ENCODE results near the gene TMPRSS2.

Gene TMPRSS2

GRCh38 chr21:41510500-41510899 lies 2.5 kb upstream of the TMPRSS2 start:
- no peak for FAIRE-seq
- no peak for DNase-seq (ENCODE audit: low spot score)

- FAIRE-seq (no peak), DNase-seq (ENCODE audit: low spot score) (no peak)
Measured at GRCh38 chr21:41509733-41510132, 1.8 kb upstream of the TMPRSS2 start.

DNA sequence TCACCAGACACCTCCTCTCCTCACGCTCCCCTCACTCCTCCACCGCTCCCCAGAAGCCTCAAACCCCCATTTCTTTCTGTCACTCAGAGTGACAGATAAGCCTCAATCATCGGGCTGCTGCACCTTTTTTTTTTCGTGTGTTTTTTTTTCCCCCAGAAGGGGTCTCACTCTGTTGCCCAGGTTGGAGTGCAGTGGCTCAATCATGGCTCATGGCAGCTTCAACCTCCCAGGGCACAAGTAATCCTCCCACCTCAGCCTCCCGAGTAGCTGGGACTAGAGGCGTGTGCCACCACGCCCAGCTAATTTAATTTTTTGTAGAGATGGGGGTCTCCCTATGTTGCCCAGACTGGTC lies 1.2 kb upstream of the TMPRSS2 start:
- no peak for FAIRE-seq

GRCh38 chr21:41508415-41509144 lies 622 bp upstream of the TMPRSS2 start:
- FAIRE-seq (no peak), DNase-seq (ENCODE audit: low spot score) (no peak)

More for the DNA sequence above, 1.2 kb upstream of the TMPRSS2 start:
- no peak for DNase-seq (ENCODE audit: low spot score)

DNA sequence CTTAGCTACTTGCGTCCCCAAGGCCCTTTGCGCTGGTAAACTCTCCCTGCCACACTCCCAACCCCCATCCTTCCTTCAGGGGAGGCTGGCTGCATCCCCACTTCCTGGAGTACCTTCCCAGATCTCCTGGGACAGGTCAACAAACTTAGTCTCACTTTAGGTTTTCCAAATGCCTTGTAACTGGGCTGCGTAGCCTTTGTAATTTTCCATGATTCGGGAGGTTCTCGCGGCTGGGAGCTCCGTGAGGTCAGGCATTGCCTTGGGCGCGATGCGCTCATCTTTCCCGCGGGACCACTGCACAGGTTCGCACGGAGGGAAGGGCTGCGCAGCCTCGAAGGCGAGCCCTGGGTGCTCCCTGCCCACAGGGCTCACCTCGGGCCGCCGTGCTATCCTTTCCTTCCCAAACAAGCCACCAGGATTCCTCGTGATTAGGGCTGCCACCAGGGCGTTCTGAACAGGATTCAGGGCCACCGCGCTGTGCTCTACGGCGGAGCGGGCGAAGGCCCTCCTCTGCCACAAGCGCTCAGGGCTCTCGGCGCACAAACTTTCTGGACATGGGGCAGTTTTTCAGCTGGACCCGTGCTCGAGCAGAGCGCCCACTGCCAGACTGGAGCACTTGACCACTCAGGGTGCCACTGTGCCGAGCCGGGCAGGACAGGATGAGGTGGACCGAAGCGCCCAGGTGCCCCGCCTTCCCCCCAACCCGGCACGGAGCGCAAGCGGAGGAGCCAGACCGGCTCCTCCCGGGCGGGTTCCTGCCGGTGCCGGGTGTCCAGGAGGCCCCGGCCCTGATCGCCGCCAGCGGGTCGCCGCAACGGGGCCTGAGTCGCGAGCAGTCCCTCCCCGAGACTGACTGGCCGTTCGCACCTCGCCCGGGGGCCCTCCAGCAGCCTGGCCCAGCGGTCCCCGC lies 1.1 kb downstream of the TMPRSS2 start:
- FAIRE-seq (no peak), DNase-seq (ENCODE audit: low spot score) (no peak)

- DNase-seq (ENCODE audit: low spot score) (no peak), FAIRE-seq (no peak)
Measured at GRCh38 chr21:41506005-41506594, 1.9 kb downstream of the TMPRSS2 start.

DNA sequence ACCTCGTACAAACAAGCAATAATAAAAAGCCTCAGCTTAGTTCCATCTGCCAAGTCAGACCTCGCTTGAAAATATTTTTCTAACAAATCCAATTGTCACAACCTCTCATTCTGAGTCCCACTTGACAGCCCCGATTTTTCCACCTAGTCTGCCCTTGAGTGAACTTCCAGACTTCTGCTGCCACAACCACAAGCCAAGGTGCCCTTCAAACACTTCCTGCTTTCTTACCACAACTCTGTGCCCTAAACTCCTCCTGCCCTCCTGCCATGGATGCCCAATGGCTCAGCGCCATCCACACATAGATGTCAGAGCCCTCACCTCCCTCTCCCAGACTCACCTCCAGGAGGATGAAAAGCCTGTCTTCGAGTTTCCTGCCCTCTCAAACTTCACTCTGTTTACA lies 3.9 kb downstream of the TMPRSS2 start:
- FAIRE-seq (no peak), DNase-seq (ENCODE audit: low spot score) (no peak)

DNA sequence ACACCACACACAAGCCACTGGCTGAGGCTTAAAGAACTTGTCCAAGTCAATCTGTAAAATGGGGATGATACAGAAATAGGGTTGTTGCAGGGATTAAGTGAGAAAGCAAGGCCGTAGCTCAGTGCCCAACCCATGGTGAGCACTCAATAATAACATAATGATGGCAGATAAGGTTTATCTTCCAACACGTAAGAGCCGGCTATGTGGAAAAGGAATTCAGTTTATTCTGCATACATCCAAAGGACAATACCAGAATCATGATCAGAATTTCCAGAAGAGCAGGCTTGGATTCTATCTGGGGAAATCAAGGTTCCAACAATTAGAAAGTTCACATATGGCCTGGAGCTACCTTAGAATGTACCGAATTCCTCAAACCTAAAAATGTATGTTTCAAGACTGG lies 4.6 kb downstream of the TMPRSS2 start:
- DNase-seq (ENCODE audit: low spot score) (no peak), FAIRE-seq (no peak)

- FAIRE-seq, result no peak
- no peak for DNase-seq (ENCODE audit: low spot score)
Measured at GRCh38 chr21:41501919-41502318, 6.0 kb downstream of the TMPRSS2 start.

GRCh38 chr21:41500931-41501381 lies 7.0 kb downstream of the TMPRSS2 start:
- no peak for FAIRE-seq
- no peak for DNase-seq (ENCODE audit: low spot score)

DNA sequence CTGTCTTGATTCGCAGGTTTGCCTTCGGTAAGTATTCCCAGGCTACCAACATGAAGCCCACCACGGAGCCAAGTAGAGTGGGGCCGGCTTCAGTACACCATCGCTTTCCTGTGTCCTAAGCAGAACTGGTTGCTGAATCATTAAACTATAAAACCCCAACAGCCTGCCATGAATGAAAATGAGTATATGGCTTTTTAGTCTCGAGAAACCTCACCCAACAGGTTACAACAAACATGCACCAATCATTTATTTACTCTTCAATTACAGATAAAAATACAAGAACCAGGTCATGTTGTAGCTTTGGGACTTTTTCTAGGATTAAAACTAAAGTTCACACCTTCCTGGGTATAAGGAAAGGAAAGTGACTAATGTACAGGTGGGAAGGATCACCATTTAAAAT lies 7.6 kb downstream of the TMPRSS2 start:
- FAIRE-seq (no peak), DNase-seq (ENCODE audit: low spot score) (no peak)

GRCh38 chr21:41499920-41500319 lies 8.0 kb downstream of the TMPRSS2 start:
- DNase-seq (ENCODE audit: low spot score) (no peak), FAIRE-seq (no peak)

DNA sequence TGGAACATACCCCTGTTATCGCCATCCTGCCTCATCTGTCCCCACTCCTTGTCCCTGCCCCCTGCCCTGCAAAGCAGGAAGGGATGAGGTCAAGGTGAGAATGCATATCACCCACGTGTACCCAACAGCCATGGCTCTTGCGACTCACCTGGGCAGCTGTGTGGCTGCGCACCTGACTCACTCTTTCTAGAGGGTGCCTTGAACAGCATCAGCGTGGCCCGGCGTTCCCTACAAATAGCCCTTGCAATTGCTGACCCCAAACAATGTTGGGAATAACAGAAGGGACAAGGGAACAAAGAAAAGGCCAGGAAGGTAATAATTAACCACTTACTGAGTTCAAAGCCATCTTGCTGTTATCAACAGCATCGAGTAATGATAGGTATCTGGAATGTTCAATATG lies 10.2 kb downstream of the TMPRSS2 start:
- FAIRE-seq, result no peak
- DNase-seq (ENCODE audit: low spot score), result no peak

GRCh38 chr21:41497008-41497407 lies 10.9 kb downstream of the TMPRSS2 start:
- FAIRE-seq, result no peak
- no peak for DNase-seq (ENCODE audit: low spot score)

DNA sequence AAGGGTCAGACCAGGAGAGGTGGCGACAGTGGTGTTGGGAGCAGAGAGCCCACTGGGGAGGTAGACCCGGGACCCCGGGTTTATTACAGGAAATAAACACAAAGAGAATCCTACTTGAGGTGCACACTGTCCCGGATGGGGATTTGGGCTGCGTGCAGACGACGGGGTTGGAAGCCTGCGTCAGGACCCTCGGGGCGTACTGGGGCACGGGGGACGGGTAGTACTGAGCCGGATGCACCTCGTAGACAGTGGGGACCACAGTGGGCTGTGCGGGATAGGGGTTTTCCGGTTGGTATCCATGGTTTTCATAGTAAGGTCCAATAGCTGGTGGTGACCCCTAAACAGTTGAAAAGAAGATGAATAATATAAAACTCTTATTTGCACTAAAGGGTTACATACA lies 13.7 kb downstream of the TMPRSS2 start:
- DNase-seq (ENCODE audit: low spot score), result no peak
- no peak for FAIRE-seq

GRCh38 chr21:41491412-41491811 lies 16.5 kb downstream of the TMPRSS2 start:
- FAIRE-seq (no peak), DNase-seq (ENCODE audit: low spot score) (no peak)

DNA sequence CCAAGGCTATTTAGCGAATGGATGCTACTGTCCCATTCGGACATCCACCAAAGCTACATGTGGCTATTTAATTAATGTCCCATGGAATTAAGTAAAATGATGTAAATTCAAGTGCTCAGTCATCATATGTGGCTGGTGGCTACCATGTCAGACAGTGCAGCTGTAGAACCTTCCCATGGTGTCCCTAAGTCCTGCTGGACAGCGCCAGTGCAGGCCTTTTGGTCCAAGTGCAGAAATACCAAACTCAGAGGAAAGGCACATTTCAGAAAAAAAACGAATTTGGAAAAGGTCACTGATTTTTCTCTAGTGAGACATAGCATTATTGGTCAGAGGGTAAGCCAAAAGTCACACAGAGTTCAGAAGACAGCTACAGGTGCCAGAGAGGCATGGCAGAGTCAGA lies 17.6 kb downstream of the TMPRSS2 start:
- no peak for FAIRE-seq
- DNase-seq (ENCODE audit: low spot score), result no peak

DNA sequence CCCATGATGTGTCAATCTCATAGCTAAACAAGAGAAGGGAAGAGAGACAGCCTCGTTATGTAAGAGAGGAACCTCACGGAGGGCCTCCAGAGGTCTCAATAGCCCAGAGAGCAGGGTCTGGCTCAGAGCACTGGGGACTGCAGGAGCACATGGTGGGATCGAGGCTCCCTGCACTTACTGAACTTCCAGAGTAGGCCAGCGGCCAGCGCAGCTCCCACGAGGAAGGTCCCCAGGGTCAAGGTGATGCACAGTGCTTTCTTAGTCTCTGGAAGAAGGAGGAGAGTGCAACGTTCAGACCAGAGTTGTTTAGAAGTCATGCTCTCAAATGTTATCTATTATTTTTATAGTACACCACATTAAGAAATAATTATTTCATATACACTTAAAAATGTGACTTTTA lies 18.6 kb downstream of the TMPRSS2 start:
- FAIRE-seq (no peak), DNase-seq (ENCODE audit: low spot score) (no peak)

DNA sequence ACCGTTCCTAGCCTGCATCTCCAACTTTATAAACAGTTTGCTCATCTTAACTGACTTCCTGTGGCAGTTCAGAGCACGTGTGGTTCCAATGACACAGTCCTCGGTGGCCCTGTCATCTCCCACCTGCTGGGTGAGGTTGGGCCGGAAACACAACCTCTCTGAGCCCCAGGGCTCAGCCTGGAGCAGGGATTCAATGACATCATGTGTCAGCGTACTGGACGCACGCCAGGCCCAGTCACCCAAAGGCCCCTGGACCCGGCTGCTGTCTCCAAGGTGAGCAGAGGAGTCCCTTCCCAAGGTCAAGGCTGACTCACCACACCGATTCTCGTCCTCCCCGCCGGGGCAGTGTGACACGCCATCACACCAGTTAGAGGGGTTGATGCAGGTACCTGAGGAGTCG lies 19.9 kb downstream of the TMPRSS2 start:
- FAIRE-seq, result no peak
- no peak for DNase-seq (ENCODE audit: low spot score)

GRCh38 chr21:41487082-41487481 lies 20.9 kb downstream of the TMPRSS2 start:
- FAIRE-seq (no peak), DNase-seq (ENCODE audit: low spot score) (no peak)

GRCh38 chr21:41483973-41484372 lies 24.0 kb downstream of the TMPRSS2 start:
- DNase-seq (ENCODE audit: low spot score) (no peak), FAIRE-seq (no peak)

DNA sequence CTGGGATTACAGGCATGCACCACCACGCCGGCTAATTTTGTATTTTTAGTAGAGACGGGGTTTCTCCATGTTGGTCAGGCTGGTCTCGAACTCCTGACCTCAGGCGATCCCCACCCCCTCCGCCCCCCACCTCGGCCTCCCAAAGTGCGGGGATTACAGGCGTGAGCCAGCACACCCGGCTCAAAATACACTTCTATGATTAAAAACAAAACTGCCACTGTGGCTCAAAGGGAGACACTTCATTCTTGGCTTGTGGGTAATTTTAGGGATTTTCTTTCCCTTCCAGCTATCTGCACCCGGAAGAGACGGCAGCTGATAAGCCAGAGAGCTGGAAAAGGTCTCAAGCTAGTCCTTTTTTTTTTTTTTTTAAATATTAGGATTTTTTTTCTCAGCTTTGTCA lies 24.5 kb downstream of the TMPRSS2 start:
- no peak for DNase-seq (ENCODE audit: low spot score)
- FAIRE-seq, result no peak

All from urothelium cell line (cell line).